MM.1S (cell line): ENCODE results near the gene SHISA5.

ENCODE experiments used
- EZH2 ChIP-seq: fragments of 300-600 bp; sonication (generic); optimal IDR thresholded peaks from 2 replicates; pipeline ENCODE3; 2017; ENCODE audit warnings: low read depth, mild to moderate bottlenecking, antibody characterized with exemption, low read length, mixed read lengths
- TF ChIP-seq, protein P1 (sequence below): fragments of 300-600 bp; sonication (generic); IDR thresholded peaks from 2 replicates; pipeline ENCODE4 v1.5.1; 2016; ENCODE audit warnings: antibody characterized with exemption, low read length, mixed read lengths

DNA sequence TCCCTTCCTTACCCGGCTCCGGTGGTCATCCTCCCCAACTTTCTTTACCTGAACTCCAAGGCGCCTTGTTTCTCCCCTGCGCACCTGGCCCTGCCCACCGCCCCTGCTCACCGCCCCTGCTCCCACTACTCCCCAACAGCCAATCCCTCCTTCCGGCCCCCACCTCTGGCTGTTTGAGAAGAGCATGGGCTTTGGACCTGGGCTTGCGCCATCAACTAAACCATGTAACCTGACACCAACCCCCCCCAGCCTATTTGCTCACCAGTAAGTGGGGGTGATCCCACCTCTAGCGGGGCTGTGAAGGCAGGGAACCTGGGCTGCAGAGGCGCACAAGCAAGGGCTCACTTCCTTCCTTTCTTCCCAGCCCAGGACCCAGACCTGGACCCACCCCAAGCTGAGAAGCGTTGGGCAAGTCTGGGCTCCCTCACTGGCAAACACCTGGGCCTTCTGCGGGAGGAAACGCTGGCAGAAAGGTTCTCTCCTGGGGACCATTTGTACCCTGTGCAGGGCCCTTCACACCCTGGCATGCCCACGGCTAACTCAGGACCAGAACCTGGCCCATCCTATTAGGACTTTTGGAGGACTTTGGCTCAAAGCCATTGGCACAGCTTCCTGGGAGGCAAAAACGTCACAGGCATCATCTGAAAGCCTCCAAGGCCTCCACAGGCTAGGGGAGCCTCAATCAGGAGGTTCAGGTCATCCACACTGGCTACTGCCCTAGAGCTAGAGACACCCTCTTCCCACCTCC is 73.8 kb downstream of the SHISA5 start, which contains the start of gene PLXNB1:
- TF ChIP-seq, protein P1, sequence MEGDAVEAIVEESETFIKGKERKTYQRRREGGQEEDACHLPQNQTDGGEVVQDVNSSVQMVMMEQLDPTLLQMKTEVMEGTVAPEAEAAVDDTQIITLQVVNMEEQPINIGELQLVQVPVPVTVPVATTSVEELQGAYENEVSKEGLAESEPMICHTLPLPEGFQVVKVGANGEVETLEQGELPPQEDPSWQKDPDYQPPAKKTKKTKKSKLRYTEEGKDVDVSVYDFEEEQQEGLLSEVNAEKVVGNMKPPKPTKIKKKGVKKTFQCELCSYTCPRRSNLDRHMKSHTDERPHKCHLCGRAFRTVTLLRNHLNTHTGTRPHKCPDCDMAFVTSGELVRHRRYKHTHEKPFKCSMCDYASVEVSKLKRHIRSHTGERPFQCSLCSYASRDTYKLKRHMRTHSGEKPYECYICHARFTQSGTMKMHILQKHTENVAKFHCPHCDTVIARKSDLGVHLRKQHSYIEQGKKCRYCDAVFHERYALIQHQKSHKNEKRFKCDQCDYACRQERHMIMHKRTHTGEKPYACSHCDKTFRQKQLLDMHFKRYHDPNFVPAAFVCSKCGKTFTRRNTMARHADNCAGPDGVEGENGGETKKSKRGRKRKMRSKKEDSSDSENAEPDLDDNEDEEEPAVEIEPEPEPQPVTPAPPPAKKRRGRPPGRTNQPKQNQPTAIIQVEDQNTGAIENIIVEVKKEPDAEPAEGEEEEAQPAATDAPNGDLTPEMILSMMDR: no peak
- no peak for TF ChIP-seq EZH2
